IPS DF 6.9 (cell line): Measurements from ENCODE around the gene ARHGEF4.

Source experiments
- DNase-seq: peaks from one replicate; pipeline ENCODE4 v3.0.0-alpha.2; 2013; ENCODE audit warnings: low read depth, low spot score
- H3K27ac ChIP-seq: one replicate; pipeline ENCODE4 v1.5.1; 2013; ENCODE audit warnings: low read length, control low read depth
- H3K27me3 ChIP-seq: 2 replicates; pipeline ENCODE4 v1.6.1; 2013; ENCODE audit warnings: mild to moderate bottlenecking, low read length; ENCODE audit not compliant: control insufficient read depth, insufficient read depth
- H3K36me3 ChIP-seq: 2 replicates; pipeline ENCODE4 v1.6.1; 2013; ENCODE audit warnings: low read length; ENCODE audit not compliant: control insufficient read depth, insufficient read depth
- H3K4me1 ChIP-seq: 2 replicates; pipeline ENCODE4 v1.6.1; 2013; ENCODE audit warnings: low read length; ENCODE audit not compliant: control insufficient read depth, insufficient read depth
- H3K4me3 ChIP-seq: 2 replicates; pipeline ENCODE4 v1.5.1; 2013; ENCODE audit warnings: mild to moderate bottlenecking, low read length
- H3K9me3 ChIP-seq: 2 replicates; pipeline ENCODE4 v1.6.1; 2013; ENCODE audit warnings: low read length, inconsistent platforms; ENCODE audit not compliant: control insufficient read depth, insufficient read depth
- WGBS: extraction: QIAGEN DNeasy Blood & Tissue Kit; methylation state at CpG from one replicate; pipeline ENCODE4 v1.1.7; 2013; ENCODE audit warnings: mixed read lengths, missing lambda C conversion rate; ENCODE audit not compliant: insufficient read length, insufficient coverage; 5-methylcytosine and 5-hydroxymethylcytosine counted together

The ARHGEF4 gene

DNA sequence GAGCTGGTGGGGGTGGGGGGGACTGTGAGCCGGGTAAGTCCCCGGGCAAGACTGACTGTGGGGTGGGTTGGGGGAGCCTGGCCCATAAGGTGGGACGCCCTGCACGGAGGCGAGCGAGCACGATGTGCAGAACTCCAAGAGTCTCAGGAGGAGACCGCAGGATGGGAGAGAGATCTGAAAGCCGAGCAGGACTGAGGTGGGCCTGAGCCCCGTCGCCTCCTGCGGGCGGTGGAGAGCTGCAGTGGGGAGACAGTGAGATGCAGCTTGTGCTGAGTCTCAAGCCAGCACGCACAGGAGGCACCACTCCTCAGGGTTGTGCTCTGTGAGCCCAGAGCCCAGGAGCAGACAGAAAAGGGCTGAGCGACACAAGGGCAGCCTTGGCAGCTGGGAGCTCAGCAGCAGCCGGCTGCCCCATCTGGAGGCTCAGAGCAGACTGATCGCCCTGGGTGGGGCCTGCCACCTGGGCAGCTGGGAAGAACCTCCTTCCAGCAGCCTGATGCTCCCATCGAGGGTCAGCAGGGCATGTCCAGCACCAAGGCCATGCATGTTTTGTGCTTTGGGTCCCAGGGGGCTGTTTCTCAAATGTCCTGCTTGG is 15.9 kb downstream of the ARHGEF4 start:
- Histone ChIP-seq H3K27ac (no peak overlapping the region), H3K4me3 (no peak overlapping the region), H3K36me3 (no peaks in the 10 kb centered on the region), H3K27me3 (no peaks in the 10 kb centered on the region), H3K4me1 (0 out of 2 replicates have a peak, but pooled peaks cover 1% of the 10 kb centered on the region), H3K9me3 (no peaks in the 10 kb centered on the region)
- no CpG with 5 or more reads among the region's 18 CpGs for WGBS
- DNase-seq = no peak

- Histone ChIP-seq H3K27me3 (no peaks in the 10 kb centered on the region), H3K4me1 (no peaks in the 10 kb centered on the region), H3K27ac (no peak overlapping the region), H3K36me3 (no peaks in the 10 kb centered on the region), H3K9me3 (no peaks in the 10 kb centered on the region), H3K4me3 (no peak overlapping the region)
- no CpG with 5 or more reads among the region's 8 CpGs for WGBS
- no peak for DNase-seq
These were observed 16.7 kb downstream of the ARHGEF4 start for GRCh38 chr2:130853391-130853790.

DNA sequence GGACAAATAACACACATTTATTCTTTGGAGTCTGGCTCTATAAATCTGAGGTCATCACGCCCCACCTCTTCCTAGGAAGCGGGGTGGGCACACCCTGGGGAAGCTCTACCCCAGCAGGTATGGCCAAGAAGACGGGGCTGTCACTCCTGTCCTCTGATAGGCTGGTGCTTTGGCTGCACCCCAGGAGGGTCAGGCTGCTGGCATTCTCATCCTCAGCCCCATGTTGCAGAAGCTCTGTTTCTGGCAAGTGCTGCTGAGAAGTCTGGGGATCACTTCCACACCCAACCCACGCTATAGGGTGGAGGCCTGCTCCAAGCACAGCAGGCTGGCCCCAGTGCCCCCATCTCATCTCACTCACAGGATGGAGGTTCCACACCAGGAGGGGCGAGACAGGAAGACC is 17.6 kb downstream of the ARHGEF4 start:
- Histone ChIP-seq H3K9me3 (no peaks in the 10 kb centered on the region), H3K27ac (no peak overlapping the region), H3K36me3 (no peaks in the 10 kb centered on the region), H3K4me1 (no peaks in the 10 kb centered on the region), H3K27me3 (no peaks in the 10 kb centered on the region), H3K4me3 (no peak overlapping the region)
- no peak for DNase-seq
- whole genome bisulfite sequencing = no CpG with 5 or more reads among the region's 5 CpGs

- no peaks in the 10 kb centered on the region for H3K9me3 ChIP-seq
- WGBS = no CpG with 5 or more reads among the region's 17 CpGs
These were observed 28.4 kb downstream of the ARHGEF4 start for GRCh38 chr2:130864830-130865800.

DNA sequence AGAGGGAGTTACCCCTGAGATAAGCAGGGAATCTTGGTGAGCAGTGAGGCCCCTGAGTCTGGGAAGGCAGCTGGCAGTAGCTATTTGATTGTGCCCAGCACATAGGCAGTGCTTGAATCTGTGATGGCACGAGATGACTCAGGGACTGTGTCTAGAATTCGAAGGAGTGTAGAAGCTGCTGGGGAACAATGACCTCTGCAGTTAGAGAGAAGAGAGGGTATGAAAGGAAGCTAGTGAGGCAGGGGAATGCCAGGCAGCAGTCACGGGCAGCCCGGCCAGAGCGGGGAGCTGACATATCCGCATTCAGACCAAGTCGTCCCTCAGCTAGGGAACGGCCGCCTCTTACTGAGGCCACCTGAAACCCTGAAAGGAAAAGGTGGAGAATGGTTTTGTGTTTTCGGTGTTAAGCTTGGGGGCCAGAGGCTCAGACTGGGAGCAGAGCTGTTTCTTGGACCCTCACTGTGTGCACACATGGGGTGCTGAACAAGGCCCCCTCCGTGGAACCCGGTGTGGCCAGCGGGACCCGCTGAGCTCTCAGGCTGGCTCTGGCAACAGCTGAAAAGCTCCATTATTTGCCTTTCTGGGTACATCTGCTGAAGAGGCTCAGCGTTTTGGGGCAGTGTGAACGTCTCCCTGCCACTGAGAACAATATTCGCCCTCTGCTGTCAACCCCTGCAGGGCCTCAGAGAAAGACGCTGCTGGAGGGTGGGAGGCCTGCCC is 32.9 kb downstream of the ARHGEF4 start:
- Histone ChIP-seq H3K27me3 (no peaks in the 10 kb centered on the region), H3K27ac (no peak overlapping the region), H3K4me1 (no peaks in the 10 kb centered on the region), H3K4me3 (no peak overlapping the region), H3K36me3 (no peaks in the 10 kb centered on the region), H3K9me3 (no peaks in the 10 kb centered on the region)
- no peak for DNase-seq
- no CpG with 5 or more reads among the region's 18 CpGs for WGBS

More at GRCh38 chr2:130864830-130865800, 28.4 kb downstream of the ARHGEF4 start:
- no peaks in the 10 kb centered on the region for H3K27me3 ChIP-seq
- no peak overlapping the region for H3K4me3 ChIP-seq
- no peaks in the 10 kb centered on the region for H3K36me3 ChIP-seq
- DNase-seq = no peak
- no peaks in the 10 kb centered on the region for H3K4me1 ChIP-seq
- H3K27ac ChIP-seq = no peak overlapping the region

GRCh38 chr2:130870161-130870485 is 33.4 kb downstream of the ARHGEF4 start:
- no peaks in the 10 kb centered on the region for H3K4me1 ChIP-seq
- no peak overlapping the region for H3K4me3 ChIP-seq
- H3K27ac ChIP-seq = no peak overlapping the region
- DNase-seq = no peak
- no CpG with 5 or more reads among the region's 5 CpGs for WGBS
- no peaks in the 10 kb centered on the region for H3K27me3 ChIP-seq
- no peaks in the 10 kb centered on the region for H3K9me3 ChIP-seq
- no peaks in the 10 kb centered on the region for H3K36me3 ChIP-seq

DNA sequence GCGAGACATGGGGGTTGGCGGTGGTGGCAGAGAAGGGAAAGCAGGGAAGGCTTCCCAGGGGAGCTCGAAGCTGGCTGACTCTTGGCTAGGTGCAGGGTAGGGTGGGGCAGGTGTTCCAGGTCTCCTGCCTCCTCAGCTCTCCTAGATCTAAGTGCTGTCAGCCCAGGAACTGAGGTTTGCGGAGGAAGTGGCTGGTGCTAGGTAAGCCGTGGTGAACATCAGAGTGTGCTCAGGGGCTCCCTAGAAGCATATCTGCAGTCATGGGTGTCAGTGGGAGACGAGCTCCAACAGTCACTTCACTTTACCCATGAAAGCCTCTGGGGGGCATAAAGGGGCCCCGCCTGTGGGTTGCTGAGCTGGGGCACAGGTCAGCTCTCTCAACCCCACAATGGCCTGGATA is 34.1 kb downstream of the ARHGEF4 start:
- Histone ChIP-seq H3K4me1 (no peaks in the 10 kb centered on the region), H3K4me3 (no peak overlapping the region), H3K36me3 (no peaks in the 10 kb centered on the region), H3K9me3 (no peaks in the 10 kb centered on the region), H3K27ac (no peak overlapping the region), H3K27me3 (no peaks in the 10 kb centered on the region)
- no peak for DNase-seq
- no CpG with 5 or more reads among the region's 7 CpGs for WGBS

DNA sequence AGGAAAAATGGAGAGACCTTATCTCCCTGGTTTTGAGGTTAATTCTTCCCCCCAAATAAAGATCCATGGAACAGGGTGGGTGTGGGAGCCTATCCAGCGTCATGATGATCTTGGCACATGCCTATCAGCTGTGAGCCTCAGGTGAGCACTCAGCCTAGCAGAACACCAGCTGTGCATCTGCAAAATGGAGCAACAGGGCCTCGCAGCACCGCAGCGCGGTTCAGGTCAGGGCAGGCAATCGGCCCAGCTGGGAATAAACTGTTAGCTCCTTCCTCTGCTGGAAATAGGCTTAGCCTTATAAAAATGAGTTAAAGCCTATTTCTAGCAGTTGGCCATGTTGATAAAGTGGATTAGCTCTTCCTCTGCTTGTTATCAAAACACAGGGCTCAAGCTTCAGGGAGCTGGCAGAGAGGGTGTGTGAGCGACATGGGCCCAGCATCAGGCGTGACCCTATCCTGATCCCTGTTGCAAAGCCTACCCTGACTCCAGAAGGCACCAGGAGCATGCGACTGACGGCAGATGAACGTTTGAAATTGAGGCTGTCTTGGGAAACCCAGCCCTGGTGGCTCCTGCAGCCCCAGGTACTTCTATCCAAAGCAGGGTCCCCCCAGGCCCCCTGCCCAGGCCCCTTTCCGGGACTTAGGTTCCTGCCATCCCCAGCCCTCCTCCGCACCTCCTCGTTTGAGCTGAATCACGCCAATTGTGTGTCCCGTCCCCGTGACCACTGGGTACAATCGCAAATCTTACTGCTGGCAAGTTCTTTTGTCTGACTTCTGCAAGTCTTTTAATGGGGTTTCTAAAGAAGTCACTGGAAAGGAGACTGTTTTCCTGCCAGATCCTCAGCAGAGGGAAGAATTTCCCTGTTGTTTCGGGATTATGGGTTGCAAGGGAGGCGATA is 35.4 kb downstream of the ARHGEF4 start:
- Histone ChIP-seq H3K4me1 (no peaks in the 10 kb centered on the region), H3K36me3 (no peaks in the 10 kb centered on the region), H3K4me3 (no peak overlapping the region), H3K27ac (no peak overlapping the region), H3K9me3 (no peaks in the 10 kb centered on the region), H3K27me3 (no peaks in the 10 kb centered on the region)
- DNase-seq = no peak
- WGBS = no CpG with 5 or more reads among the region's 20 CpGs

- H3K27ac ChIP-seq = no peak overlapping the region
- H3K4me1 ChIP-seq = no peaks in the 10 kb centered on the region
- no peak overlapping the region for H3K4me3 ChIP-seq
- H3K27me3 ChIP-seq = no peaks in the 10 kb centered on the region
- no peaks in the 10 kb centered on the region for H3K9me3 ChIP-seq
- WGBS = no CpG with 5 or more reads among the region's 6 CpGs
- no peak for DNase-seq
- no peaks in the 10 kb centered on the region for H3K36me3 ChIP-seq
These were observed 36.0 kb downstream of the ARHGEF4 start for GRCh38 chr2:130872741-130873125.
